GM12872 (cell line): Measurements from ENCODE around the gene LMO1.

Experiments
- TF ChIP-seq, protein P1 (sequence below): IDR thresholded peaks from 3 replicates; pipeline ENCODE4 v1.5.1; 2011; ENCODE audit warnings: low read depth, mild to moderate bottlenecking, low read length, moderate library complexity; ENCODE audit not compliant: insufficient read depth

Gene LMO1

GRCh38 chr11:8256271-8257002 is 7.2 kb downstream of the LMO1 start:
- TF ChIP-seq, protein P1, sequence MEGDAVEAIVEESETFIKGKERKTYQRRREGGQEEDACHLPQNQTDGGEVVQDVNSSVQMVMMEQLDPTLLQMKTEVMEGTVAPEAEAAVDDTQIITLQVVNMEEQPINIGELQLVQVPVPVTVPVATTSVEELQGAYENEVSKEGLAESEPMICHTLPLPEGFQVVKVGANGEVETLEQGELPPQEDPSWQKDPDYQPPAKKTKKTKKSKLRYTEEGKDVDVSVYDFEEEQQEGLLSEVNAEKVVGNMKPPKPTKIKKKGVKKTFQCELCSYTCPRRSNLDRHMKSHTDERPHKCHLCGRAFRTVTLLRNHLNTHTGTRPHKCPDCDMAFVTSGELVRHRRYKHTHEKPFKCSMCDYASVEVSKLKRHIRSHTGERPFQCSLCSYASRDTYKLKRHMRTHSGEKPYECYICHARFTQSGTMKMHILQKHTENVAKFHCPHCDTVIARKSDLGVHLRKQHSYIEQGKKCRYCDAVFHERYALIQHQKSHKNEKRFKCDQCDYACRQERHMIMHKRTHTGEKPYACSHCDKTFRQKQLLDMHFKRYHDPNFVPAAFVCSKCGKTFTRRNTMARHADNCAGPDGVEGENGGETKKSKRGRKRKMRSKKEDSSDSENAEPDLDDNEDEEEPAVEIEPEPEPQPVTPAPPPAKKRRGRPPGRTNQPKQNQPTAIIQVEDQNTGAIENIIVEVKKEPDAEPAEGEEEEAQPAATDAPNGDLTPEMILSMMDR = no peak

DNA sequence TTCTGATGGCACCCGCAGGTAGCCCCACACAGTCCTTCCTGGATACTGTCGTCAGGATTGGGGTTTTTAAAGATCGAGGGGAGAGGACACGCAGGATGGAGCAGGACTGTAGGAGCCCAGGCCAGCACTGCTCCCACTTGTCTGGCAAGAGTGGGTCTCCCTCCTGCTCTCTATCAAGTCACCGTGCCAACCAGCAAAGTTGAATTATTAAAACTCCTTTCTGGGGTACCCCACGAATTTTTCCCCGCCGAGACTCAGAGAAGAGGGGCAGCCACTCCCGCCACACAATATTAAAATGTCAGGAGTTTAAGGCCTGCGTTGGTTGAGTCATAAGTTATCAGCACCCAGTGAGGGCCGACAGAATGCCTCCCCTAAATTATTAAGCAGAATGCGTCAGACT is 10.1 kb downstream of the LMO1 start:
- TF ChIP-seq, protein P1 = no peak

GRCh38 chr11:8252946-8253345 is 10.7 kb downstream of the LMO1 start:
- TF ChIP-seq, protein P1 = no peak

GRCh38 chr11:8252388-8252787 is 11.3 kb downstream of the LMO1 start:
- TF ChIP-seq, protein P1 = no peak

DNA sequence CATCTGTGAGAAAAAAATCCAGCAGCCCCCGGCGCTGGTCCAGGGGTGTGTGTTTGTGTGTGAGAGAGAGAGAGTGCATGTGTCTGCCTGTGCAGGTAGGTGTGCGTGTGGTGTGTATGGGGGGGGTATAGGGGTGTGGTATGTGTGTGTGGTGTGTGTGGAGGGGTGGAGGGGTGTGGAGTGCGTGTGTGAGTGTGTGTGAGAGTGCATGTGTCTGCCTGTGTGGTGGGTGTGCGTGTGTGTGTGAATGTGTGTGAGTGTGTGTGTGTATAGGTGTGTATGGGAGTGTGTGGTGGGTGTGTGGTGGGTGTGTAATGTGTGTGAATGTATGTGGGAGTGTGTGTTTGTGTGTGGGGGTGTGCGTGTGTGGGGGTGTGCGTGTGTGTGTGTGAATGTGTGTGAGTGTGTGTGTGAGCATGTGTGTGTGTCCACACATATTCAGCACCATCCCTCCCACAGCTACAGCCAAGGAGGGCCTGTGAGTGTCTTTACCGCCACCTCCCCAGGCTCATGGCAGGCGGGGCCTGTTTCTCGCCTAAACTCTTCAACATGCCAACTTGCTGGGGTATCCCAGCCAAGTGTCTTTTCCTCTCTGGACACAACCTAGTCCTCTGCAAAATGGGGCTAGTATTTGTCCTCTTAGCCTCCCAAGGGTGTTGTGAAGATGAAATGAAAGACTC is 11.9 kb downstream of the LMO1 start:
- TF ChIP-seq, protein P1 = no peak

DNA sequence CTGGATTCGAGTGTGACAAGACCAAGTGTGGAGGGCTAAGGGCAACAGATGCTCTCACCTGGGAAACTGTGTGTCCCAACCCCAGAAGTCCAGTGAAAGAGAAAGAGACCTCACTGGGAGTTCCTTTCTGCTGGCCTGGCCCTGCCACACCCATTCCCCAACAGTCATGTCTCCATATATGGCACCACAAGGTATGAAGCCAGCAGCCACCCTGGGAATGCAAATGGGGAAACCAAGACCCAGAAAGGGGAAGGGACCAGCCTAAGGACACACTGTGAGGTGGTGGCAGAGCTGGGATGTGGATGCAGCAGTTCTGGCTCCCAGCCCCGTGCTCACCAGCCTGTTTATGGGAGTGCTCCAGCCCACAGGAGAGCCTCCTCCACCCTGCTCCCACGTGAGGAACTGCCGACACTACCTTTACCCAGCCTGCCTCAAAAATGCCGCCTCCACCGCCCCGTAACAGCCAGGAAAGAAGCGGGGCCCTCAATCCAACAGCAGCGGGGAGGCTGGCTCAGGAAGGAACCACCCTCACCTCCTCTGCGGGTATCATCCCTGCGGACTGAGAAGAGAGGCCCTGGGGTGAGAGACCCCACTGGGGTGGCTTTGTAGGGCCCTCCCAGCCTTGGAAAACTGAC is 12.6 kb downstream of the LMO1 start:
- TF ChIP-seq, protein P1 = no peak

GRCh38 chr11:8250434-8250833 is 13.2 kb downstream of the LMO1 start:
- TF ChIP-seq, protein P1 = no peak
